Cerebellar nuclear complex (tissue), 1 donor: ENCODE data around the gene CACNG3.
"Not testable (repeated sequence)": the region's sequence is repeated elsewhere in the genome, so short reads cannot be mapped to it uniquely, and the experiment has no call there.

Experiments used
- DNase-seq, 2 experiments: peaks; one replicate each; lab custom pipeline; 2025; lab: John Stamatoyannopoulos, UW

Gene CACNG3

DNA sequence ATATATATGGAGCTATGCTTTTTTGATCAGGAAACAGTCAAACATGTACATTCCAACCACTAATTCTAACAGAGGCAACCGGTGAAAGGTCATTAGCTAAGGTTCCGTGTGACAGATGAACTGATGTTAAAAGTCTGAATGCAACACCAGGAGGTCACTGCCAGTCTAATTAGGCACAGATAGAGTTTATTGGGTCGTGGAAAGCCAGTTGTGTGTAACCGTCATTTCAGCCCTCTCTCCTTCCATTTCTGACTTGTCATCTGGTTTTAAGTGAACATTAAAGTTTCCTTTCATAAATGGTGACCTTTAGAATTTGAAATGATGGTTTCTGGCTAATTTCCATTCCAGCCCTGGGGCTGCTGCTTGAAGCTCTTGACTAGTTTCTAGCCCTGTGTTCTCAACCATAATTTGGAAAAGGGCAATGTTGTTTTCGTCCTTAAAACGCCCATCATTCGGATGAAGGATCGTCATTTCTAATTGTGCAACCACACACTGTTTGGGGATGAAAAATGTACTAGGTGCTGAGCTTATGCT, 23.9 kb downstream of the CACNG3 start:
- DNase-seq, result no peak

DNA sequence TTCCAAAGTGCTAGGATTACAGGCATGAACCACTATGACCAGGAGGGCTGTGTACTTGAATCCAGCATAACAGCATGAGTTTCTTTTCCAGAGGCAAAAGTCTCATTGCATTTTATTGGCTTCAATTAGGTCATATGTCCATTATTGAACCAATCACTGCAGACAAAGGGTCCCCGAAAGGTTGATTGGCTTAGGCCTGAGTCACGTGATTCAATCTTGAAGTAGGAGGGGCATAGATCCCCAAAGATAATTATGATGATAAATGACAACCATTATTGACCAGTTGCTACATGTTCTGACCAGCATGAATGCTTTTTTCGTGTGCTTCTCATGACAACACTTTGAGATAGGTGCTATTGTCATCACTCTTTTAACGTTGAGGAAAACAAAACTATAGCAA, 25.3 kb downstream of the CACNG3 start:
- DNase-seq, result no peak

DNA sequence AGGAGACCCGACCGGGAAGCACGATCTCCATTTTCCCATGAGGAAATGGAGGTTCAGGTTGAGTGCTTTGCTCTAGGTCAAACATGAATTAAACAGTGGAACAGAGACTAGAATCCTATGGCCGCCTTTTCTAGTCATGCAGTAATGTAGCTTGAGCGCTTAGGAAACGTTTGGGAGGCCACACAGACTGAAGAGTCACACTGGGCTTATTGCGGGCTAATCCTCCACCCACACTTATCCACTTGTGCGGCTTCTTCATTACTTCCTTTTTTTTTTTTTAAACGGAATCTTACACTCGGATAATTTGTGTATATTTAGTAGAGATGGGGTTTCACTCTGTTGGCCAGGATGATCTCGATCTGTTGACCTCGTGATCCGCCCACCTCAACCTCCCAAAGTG, 26.0 kb downstream of the CACNG3 start:
- DNase-seq, result no peak

DNA sequence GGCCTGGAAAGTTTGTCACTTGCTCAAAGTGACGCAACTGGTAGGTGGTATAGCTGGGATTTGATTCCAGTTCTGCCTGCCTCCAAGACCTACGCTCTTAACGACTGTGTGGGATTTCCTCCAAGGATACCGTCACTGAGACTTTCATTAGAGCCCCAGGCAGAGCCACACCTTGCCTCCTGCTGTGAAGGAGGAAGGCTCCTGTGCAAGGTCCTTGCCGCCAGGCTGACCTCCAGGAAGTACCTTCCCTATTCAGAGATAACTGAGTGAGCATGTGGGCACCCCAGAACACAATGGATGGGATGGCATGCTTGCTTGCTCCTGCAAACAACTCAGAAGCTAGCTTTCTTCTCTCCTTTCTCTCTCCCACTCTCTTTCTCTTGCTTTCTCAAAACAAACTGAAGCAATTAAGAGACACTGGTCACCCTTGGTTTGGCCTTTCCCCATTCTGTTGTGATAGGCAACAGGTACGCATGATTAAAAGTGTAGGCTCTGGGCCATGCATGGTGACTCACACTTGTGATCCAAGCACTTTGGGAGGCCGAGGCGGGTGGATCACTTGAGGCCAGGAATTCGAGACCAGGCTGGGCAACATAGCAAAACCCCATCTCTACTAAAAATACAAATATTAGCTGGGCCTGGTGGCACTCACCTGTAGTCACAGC, 30.7 kb downstream of the CACNG3 start:
- no peak for DNase-seq

DNA sequence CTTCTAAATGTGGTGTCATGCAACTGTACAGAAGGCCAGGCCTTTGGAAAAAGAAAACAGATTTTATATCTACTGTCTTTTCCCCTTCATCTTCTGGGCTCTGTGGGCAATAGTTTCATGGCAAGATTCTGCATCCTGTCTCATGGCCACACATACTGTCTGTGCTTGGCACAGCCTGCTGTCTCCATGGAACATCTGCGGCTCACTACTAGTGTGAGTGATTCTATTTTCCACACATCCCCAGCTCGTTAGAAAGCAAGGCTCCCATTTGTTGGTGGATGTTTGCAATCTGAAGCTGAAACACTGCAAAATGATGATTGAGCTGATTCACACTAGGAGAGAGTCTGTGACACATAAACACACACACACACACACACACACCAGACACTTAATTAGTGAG, 32.4 kb downstream of the CACNG3 start:
- no peak for DNase-seq

DNA sequence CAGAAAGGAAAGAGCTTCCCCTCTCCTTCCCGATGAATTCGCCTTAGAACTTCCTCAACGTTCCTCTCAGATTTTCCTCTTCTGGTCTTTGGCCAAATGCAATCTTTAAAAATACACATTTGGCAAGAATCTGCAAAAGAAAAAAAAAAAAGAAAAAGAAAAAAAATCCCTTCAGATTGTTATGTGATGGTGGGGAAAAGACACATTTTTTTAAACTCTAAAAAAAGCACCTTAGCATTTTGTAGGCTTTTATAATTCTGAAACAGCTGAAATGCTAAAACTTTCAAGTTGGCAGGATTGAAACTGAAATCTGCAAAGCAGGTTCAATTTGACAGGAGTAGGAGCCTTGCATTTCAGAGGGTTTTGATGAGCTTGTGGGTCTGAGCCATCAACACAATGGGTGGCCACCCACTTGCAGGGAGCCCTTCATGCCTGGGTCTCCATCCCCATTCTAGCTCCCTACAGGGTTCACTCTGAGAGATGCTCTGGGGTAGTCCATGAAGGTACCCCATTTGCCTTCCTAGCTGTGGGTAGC, 33.1 kb downstream of the CACNG3 start:
- no peak for DNase-seq

DNA sequence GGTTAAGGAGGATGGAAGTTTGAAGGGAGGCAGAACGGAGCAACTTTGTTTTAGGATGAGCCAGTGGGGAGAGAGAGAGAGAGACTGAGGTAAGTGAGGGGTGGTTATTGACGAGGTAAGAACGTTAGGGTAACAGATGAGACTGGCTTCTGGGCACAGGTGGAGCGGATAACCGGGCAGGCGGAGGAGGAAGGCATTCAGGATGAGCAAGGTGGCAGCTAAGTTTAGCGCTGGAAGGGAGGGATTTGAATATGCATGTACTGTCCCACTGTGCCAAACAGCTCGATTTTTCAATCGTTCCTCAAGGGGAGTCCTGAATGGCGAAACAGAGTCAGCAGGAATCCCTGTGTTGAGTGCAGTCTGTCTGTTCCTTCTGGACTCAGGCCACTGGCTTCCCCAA, 35.8 kb downstream of the CACNG3 start:
- no peak for DNase-seq

DNA sequence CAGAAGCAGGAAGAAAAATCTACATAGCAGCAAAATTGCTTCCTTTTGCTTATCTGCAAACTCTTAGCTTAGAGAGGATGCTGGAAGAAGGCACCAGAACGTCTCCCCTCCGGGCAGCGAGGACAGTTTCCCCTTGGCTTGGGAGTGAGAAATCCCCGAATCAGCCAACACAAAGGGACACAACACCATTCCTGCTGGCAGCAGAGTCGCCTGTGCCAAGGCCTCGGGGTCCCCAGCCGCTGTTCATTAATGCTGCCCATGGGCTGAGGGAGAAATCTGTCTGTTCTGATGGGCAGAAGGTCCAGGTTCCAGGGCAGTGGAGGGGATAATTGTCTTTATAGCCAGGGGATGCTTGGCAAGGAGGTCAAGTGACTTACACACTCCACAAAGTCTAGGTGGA, 38.0 kb downstream of the CACNG3 start:
- no peak for DNase-seq

DNA sequence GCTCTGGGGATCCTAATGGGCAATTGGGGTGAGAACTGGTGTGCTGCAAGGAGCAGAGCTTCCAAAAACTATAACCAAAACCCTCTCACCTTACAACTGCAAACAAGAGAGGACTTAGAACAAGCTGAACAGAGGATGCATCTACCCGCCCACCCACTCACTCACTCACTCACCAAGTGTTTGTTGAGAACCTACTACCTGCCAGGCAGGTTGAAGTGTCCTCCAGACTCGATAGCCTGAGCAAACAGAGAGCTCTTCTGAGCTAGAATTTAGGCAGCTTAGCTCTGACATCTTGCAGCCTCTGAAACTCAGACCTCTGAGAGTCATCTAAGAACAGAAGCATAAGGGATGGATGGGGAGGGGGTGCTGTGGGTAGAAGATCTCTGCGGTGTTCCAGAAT, 41.2 kb downstream of the CACNG3 start:
- DNase-seq, result no peak

DNA sequence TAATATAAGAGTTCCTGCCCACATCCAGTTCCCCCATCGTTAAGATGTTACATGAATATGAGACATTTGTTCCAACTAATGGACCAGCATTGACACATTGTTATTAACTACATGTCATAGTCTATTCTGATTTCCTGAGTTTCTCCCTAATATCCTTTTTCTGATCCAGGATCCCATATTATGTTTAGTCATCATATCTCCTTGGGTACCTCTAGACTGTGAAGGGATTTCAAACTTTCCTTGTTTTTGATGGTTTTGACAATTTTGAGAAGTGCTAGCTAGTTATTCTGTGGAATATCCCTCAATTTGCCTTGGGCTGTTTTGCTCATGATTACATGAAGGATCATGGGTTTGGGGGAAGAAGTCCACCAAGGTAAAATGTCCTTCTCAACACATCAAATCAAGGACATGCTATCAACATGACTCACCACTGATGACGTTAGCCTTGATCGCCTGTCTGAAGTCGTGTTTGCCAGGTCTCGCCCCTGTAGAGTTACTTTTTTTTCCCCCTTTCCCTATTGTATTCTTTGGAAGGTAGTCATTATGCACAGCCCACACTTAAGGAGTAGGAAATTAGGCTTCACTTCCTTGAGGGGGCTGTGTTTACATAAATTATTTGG, 42.5 kb downstream of the CACNG3 start:
- DNase-seq, result no peak

DNA sequence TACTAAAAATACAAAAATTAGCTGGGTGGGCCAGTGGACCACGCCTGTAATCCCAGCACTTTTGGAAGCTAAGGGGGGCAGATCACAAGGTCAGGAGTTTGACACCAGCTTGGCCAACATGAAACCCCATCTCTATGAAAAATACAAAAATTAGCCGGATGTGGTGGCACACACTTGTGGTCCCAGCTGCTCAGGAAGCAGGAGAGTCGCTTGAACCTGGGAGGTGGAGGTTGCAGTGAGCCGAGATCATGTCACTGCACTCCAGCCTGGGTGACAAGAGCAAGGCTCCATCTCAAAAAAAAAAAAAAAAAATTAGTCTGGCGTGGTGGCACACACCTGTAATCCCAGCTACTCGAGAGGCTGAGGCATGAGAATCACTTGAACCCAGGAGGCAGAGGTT, 44.6 kb downstream of the CACNG3 start:
- DNase-seq, result not testable (repeated sequence)

DNA sequence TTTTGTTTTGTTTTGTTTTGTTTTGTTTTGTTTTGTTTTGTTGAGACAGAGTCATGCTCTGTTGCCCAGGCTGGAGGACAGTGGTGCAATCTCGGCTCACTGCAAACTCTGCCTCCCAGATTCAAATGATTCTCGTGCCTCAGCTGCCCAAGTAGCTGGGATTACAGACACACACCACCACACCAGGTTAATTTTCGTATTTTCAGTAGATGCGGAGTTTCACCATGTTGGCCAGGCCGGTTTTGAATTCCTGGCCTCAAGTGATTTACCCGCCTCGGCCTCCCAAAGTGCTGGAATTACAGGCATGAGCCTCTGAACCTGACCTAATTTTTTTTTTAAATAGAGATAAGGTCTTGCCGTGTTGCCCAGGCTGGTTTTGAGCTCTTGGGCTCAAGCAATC, 46.5 kb downstream of the CACNG3 start:
- DNase-seq, result no peak

DNA sequence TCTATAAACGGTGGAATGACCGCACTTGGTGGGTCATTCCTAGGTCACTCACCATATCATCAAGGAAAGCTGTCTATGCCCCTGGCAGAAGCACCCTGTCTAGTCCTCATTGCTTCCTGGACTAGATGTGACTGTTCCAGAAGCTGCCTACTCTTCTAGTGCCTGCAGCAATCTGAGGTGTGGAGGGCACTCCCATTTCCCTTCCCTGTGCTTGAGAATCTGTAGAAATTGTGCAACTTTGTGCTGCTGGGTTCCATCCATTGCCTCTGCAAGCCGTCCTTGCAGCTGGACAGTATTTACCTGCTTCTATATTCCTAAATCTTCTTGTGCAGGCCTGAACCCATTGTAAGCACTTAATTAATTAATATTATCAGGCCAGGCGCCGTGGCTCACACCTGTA, 52.1 kb downstream of the CACNG3 start:
- no peak for DNase-seq

DNA sequence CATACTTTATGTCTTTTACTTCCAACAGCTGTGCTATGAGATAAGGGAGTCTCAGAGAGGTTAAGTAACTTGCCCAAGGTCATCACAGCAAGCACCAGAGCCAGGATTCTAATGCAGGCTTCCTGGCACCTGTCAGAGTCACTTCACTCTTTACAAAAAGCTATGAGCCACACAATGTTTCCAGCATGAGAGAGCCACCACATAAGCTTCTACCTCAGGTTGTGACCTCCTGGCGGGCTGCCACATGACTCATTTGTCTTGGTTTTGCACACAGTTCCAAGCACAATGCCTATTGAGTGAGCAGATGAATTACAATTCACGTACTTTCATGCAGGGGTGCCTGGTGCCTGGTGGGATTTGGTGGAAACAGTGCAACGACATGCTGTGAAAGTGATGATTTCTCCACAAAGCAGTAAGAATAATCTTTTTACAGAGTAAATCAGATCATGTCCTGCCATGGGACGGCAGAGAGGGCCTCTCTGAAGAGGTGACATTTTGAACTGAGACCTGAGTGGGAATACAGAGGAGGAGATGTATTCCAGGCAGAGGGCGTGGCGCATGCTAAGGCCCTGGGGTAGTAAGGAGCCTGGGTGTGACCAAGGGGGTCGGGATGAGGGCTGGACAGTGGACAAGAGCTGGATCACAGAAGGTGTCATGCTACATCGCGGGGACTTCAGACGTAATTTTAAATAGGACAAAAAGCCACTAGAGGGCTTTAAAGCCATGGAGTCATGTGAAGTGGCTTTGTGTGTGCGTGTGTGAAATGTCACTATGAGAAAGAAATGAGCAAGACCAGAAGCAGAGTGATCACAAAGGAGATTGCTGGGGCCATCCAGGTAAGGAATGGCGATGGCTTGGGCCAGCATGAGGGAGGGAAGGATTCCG, 53.4 kb downstream of the CACNG3 start:
- no peak for DNase-seq

DNA sequence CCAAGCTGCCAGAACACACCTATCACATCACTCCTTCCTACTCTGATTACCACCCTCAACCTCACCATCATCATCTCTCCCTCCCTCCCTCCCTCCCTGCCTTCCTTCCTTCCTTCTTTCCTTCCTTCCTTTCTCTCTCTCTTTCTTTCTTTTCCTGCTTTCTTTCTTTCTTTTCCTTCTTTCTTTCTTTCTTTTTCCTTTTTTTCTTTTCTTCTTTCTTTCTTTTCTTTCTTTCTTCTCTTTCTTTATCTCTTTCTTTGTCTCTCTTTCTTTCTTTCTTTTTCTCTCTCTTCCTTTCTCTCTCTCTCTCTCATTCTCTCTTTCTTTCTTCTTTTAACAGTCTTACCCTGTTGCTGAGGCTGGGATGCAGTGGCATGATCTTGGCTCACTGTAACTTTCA, 59.2 kb downstream of the CACNG3 start:
- DNase-seq, result no peak

DNA sequence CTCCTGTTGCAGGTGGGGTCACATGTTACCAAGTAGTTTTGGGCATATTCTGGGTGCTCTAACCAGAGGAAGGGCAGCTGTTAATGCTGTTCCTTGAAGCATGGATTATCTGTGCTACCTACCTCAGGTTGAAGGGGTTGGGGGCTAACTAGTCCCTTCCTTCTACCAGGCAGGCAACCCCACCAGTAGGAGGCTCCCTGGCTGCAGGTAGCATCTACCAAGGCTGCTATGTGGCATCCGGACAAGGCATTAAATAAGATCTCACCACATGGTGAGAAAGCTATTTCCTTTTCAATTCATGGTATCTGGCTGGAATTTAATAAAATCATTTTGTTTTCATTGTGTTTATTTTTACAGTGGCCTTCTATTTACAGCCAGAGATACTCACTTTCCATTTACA, 62.5 kb downstream of the CACNG3 start:
- DNase-seq, result no peak

DNA sequence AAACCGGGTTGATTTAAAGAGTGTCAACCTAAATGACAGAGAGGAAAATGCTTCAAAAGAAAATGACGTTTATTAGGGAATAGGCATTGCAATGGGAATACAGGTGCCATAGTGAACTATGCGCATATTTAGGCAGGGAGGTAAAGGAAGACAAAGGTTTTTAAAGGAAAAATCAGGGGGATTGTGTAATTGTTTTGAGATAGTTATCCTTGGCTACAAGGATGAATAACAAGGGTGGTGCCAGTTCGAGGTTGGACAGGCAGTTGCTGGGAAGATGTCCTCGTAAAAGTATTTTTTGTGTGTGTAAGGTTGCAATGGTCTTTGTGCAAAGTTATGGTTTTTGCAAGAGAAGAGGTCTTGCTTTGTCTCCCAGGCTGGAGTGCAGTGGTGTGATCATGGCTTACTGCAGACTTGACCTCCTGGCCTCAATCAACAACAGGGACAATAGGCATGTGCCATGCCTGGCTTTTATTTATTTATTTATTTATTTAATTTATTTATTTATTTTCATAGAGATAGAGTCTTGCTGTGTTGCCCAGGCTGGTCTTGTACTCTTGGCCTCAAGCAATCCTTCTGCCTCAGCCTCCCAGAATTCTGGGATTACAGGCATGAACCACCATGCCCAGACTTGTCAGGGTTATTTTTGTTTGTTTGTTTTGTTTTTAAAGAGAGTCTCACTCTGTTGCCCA, 63.1 kb downstream of the CACNG3 start:
- no peak for DNase-seq

DNA sequence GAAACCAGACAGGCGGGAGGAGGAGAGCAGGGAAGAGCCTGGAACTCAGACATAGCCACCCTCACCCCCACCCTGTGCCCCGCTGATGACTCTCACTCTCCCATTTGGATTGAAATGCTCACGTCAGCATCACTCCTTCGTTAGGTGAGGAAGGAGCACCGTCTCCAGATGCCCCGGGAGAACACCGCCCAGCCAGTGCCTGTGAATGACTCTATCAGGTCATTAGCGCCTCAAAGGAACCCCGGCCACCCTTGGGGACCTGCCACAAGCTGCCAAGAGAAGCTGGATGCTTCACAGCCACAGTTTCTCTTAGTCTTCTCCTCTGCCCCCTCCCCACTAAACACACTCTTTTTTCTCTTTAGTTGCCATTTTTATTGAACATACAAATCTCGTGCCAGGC, 66.0 kb downstream of the CACNG3 start:
- no peak for DNase-seq

DNA sequence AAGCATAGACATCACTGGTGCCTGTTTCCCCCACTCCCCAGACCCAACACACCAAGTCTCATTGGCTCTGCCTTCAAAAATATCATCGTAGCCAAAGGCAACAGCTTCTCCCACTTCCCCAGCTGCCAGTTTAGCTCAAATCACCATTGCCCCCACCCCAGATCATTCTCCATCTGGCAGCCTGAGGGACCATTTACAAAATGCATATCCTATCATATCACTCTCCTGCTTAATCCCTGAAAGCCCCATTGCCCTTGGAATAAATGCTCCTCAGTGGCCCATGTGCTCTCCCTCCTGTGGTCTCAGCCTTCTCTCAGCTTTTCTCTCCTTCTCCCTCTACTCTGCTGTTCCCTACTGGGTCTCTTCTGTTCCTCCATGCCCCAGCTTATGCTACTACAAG, 68.3 kb downstream of the CACNG3 start:
- DNase-seq, result no peak

DNA sequence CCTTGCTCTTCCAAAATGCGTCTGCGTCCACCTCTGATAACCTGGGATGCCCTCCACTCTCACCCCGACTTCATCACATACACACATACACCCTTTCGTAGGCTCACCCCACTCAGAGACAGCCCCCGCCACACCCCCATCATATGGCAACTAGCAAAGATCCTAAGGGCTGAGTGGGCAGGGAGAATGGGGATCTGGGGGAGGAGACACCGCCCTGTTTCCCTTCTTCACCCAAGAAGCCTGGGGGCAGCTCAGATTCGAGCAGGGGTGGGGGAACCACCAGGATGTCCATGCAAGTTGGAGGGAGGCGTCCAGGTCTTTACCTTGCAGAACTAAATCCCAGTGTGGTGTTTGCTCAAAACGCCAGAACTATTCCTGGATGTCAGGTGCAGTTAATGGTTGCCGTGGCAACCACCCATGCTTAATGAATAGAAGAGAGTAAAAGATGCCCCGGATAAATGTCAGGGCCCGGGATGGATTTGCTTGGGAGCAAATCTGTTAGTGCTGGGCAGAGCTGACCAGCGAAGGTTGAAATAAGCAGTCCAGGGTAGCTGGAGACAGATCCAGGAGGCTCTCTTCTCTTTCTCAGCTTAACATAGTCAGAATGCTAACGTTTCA, 72.8 kb downstream of the CACNG3 start:
- no peak for DNase-seq

DNA sequence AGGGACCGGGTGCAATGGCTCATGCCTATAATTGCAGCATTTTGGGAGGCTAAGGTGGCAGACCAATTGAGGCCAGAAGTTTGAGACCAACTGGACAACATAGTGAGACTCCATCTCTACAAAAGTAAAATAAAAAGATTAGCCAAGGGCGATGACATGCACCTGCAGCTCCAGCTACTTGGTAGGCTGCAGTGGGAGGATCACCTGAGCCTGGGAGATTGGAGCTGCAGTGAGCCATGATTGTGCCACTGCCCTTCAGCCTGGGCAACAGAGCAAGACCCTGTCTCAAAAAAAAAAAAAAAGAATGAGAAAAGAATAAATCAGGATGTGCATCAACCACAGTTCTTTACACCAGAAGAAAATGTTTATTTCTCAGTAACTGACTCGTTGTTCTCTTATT, 76.0 kb downstream of the CACNG3 start:
- DNase-seq, result no peak
